ENCODE measurements around the gene PPA1. TPM values are rescaled to one million over a fixed set of nuclear protein-coding genes. Genes with fewer than 3 reads are reported as not detected.

The PPA1 gene
- total and polyA plus RNA-seq, 7 donors: 51.2 to 273 (median 99.5) TPM

DNA sequence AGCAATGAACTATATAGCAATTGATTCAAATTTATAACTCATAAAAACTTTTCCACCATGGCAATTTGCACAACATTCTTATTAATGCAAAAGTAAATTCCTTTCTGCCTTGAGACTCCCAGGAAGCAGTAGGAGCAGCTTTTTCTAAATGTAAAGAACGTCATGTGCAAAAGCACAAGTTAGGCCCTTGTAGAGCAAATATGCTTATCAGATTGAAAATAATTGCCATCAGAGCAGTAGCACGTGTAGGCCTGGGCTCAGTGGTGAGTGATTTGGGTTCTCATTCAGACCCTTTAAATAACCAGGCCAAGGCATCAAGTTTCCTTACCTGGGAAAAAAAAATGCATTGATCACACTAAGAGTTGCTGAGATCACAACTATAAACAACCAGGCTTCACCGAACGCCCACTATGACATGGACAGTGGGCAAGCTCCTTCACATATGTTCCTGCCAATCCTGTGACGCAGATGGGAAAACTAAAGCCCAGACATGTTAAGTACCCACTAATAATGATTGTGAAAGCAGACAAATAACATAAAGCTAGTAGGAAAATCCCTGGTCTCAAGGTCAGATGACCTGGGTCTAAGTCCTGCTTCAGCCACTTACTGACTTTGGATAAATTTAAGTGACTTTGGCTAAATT is 40.8 kb downstream of the PPA1 start:
- no peak for TF ChIP-seq EP300 (IDR thresholded peaks at IDR 0.05)
- TF ChIP-seq POLR2A (IDR thresholded peaks at IDR 0.05): no peak
- TF ChIP-seq, protein P1, sequence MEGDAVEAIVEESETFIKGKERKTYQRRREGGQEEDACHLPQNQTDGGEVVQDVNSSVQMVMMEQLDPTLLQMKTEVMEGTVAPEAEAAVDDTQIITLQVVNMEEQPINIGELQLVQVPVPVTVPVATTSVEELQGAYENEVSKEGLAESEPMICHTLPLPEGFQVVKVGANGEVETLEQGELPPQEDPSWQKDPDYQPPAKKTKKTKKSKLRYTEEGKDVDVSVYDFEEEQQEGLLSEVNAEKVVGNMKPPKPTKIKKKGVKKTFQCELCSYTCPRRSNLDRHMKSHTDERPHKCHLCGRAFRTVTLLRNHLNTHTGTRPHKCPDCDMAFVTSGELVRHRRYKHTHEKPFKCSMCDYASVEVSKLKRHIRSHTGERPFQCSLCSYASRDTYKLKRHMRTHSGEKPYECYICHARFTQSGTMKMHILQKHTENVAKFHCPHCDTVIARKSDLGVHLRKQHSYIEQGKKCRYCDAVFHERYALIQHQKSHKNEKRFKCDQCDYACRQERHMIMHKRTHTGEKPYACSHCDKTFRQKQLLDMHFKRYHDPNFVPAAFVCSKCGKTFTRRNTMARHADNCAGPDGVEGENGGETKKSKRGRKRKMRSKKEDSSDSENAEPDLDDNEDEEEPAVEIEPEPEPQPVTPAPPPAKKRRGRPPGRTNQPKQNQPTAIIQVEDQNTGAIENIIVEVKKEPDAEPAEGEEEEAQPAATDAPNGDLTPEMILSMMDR (IDR thresholded peaks at IDR 0.05): no peak
- no peak for TF ChIP-seq POLR2AphosphoS5 (IDR thresholded peaks at IDR 0.05)
- Histone ChIP-seq H3K4me1 (peaks cover 0 to 12% (median 0%) of the 10 kb centered on the region in 4 donors), H3K27ac (peak overlapping the region in 2 of 4 donors; percentile 10 to 11), H3K36me3 (no peaks in the 10 kb centered on the region), H3K9me3 (no peaks in the 10 kb centered on the region), H3K27me3 (no peaks in the 10 kb centered on the region), H3K4me3 (no peak overlapping the region)
- no peak for DNase-seq
- 78 to 80% methylated on average over 5 of the region's 5 CpGs for WGBS, 2 donors
- intact Hi-C loops (cut with DNase I): no loop called here

DNA sequence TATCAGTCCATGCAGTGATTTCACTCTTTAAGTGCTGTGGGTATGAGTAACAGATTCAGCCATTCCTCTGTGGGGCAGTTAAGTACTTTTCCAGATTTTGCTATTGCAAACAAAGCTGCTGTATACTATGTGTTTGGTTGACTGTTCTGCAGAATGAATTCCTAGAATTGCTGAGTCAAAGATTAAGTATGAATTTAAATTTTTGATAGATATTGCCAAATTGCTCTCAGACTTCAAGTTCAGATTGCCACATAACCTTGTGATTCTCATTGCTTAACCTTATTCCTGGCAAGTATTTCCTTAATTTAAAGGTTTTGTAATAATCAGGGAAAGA is 41.3 kb downstream of the PPA1 start:
- Histone ChIP-seq H3K36me3 (no peaks in the 10 kb centered on the region), H3K27me3 (no peaks in the 10 kb centered on the region), H3K4me1 (peaks cover 0 to 12% (median 0%) of the 10 kb centered on the region in 4 donors), H3K27ac (peak overlapping the region in 2 of 4 donors; percentile 16 to 25), H3K4me3 (no peak overlapping the region), H3K9me3 (no peaks in the 10 kb centered on the region)
- TF ChIP-seq EP300 (IDR thresholded peaks at IDR 0.05) (no peak), POLR2AphosphoS5 (IDR thresholded peaks at IDR 0.05) (peak in 2 of 4 donors; percentile 20 to 64), POLR2A (IDR thresholded peaks at IDR 0.05) (no peak)
- intact Hi-C loops (cut with DNase I): no loop called here
- no peak for DNase-seq

DNA sequence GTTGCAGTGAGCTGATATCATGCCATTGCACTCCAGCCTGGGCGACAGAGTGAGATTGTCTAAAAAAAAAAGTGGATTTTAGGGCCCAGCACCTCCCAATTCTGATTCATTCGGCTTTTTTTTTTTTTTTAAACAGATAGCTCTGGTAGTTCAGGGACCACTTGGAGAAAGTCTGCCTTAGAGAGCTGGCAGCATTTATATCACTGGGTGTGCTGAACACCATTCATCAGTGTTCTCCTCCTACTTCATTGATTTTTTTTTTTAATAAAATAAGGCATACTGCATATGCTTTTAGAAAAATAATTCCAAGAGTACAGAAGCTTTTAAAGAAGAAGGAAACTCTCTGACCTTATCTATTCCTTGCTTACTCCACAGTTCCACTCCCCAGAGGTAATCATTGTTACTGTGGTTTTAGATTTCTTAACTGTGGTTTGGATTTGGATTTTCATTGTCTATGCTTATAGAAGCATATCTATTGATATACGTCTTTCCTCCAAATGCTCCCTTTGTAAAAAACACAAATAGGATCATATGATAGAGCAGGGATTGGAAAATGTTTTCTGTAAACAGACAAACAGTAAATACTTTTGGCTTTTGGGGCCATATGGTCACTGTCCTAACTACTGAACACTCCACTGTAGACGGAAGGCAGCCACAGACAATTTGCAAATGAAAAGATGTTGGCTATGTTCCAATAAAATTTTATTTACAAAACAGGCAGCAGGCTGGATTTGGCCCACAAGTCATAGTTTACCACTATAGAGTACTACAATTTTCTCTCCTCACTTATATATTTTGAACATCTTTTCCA is 41.9 kb downstream of the PPA1 start:
- peak overlapping the region in 2 of 4 donors; percentile 16 to 25 for H3K27ac ChIP-seq
- peaks cover 0 to 12% (median 0%) of the 10 kb centered on the region in 4 donors for H3K4me1 ChIP-seq
- no peak for DNase-seq
- WGBS, 2 donors: 76% methylated on average over 4 of the region's 4 CpGs
- intact Hi-C loops (cut with DNase I): no loop called here
- no peaks in the 10 kb centered on the region for H3K36me3 ChIP-seq
- H3K9me3 ChIP-seq: no peaks in the 10 kb centered on the region
- TF ChIP-seq POLR2A (IDR thresholded peaks at IDR 0.05) (no peak), EP300 (IDR thresholded peaks at IDR 0.05) (no peak), POLR2AphosphoS5 (IDR thresholded peaks at IDR 0.05) (no peak)
- TF ChIP-seq, protein P1 (IDR thresholded peaks at IDR 0.05): no peak
- no peaks in the 10 kb centered on the region for H3K27me3 ChIP-seq
- H3K4me3 ChIP-seq: no peak overlapping the region

DNA sequence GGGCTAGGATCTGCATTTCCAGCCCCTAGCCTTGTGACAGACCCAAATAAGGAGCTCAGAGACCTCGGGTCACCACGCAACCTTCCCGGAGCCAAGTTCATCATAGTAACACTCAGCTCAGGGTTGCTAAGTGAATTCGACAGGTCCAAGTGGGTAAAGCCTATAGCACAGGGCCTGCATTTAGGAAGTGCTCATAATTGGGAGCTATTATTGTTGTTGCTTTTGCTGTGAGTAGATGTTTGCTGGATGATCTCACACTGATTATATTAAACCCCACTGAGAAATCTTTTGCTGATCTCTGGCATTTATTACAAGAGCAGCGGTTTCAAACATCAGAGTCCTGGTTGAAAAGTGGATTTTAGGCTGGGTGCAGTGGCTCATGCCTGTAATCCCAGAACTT is 42.6 kb downstream of the PPA1 start:
- Histone ChIP-seq H3K9me3 (no peaks in the 10 kb centered on the region), H3K4me1 (peaks cover 0 to 12% (median 0%) of the 10 kb centered on the region in 4 donors), H3K27ac (no peak overlapping the region), H3K36me3 (no peaks in the 10 kb centered on the region), H3K4me3 (no peak overlapping the region), H3K27me3 (no peaks in the 10 kb centered on the region)
- TF ChIP-seq POLR2AphosphoS5 (IDR thresholded peaks at IDR 0.05) (no peak), POLR2A (IDR thresholded peaks at IDR 0.05) (no peak), EP300 (IDR thresholded peaks at IDR 0.05) (no peak)
- TF ChIP-seq, protein P1 (IDR thresholded peaks at IDR 0.05): no peak
- intact Hi-C loops (cut with DNase I): no loop called here
- DNase-seq: no peak
- WGBS, 2 donors: 82 to 84% methylated on average over 5 of the region's 5 CpGs

DNA sequence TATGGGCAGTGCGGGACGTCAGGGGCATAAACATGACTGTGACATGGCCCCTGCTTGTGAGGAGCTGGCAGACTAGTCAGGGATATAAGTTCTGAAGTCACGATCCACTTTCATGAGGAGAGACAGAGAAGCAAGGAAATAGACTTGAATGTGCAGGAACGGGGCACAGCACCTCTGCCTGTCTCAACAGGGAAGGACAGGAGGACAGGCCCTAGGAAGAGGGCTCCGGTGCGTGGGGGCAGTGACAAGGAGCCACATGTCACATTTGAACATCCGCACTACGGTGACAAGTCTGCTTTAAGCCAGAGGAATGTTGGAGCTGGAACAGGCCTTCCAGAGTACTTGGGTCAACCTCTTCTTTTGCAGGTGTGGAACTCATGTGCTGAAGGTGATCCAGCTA is 43.1 kb downstream of the PPA1 start:
- Histone ChIP-seq H3K4me3 (no peak overlapping the region), H3K4me1 (peaks cover 0 to 12% (median 0%) of the 10 kb centered on the region in 4 donors), H3K9me3 (no peaks in the 10 kb centered on the region), H3K27ac (no peak overlapping the region), H3K27me3 (no peaks in the 10 kb centered on the region), H3K36me3 (no peaks in the 10 kb centered on the region)
- intact Hi-C loops (cut with DNase I): no loop called here
- TF ChIP-seq POLR2A (IDR thresholded peaks at IDR 0.05): no peak
- TF ChIP-seq EP300 (IDR thresholded peaks at IDR 0.05): no peak
- TF ChIP-seq, protein P1 (IDR thresholded peaks at IDR 0.05): no peak
- TF ChIP-seq POLR2AphosphoS5 (IDR thresholded peaks at IDR 0.05): no peak
- 92% methylated on average over 8 of the region's 8 CpGs for WGBS, 2 donors
- DNase-seq: no peak

All from sigmoid colon (tissue), 7 donors.